GM03348 (cell line): ENCODE data around the gene NCK2.

ENCODE experiments used
- DNase-seq: peaks from one replicate; pipeline ENCODE4 v3.0.0; 2012; ENCODE audit warnings: low spot score

Gene NCK2

GRCh38 chr2:105793196-105793975 lies 48.7 kb downstream of the NCK2 start:
- no peak for DNase-seq

- DNase-seq: no peak
Observed at GRCh38 chr2:105794926-105795574, 50.3 kb downstream of the NCK2 start.

- no peak for DNase-seq
Observed at GRCh38 chr2:105795575-105795934, 50.8 kb downstream of the NCK2 start.

GRCh38 chr2:105796131-105796638 lies 51.5 kb downstream of the NCK2 start:
- no peak for DNase-seq

- DNase-seq: no peak
Observed at GRCh38 chr2:105796791-105797190, 52.1 kb downstream of the NCK2 start.

- DNase-seq: peak; percentile 53
Observed at GRCh38 chr2:105797298-105797819, 52.6 kb downstream of the NCK2 start.

GRCh38 chr2:105798595-105798994 lies 53.9 kb downstream of the NCK2 start:
- no peak for DNase-seq

- DNase-seq: peak; percentile 33
Observed at GRCh38 chr2:105800036-105800713, 55.5 kb downstream of the NCK2 start.

GRCh38 chr2:105800953-105801635 lies 56.4 kb downstream of the NCK2 start:
- DNase-seq: no peak

- no peak for DNase-seq
Observed at GRCh38 chr2:105801961-105802360, 57.2 kb downstream of the NCK2 start.

GRCh38 chr2:105802587-105802986 lies 57.9 kb downstream of the NCK2 start:
- no peak for DNase-seq

GRCh38 chr2:105803337-105803736 lies 58.6 kb downstream of the NCK2 start:
- DNase-seq: no peak

GRCh38 chr2:105803773-105804172 lies 59.1 kb downstream of the NCK2 start:
- DNase-seq: no peak

GRCh38 chr2:105804266-105804665 lies 59.6 kb downstream of the NCK2 start:
- no peak for DNase-seq

GRCh38 chr2:105806996-105807395 lies 62.3 kb downstream of the NCK2 start:
- no peak for DNase-seq

GRCh38 chr2:105808423-105809096 lies 63.8 kb downstream of the NCK2 start:
- DNase-seq: no peak

GRCh38 chr2:105809097-105809473 lies 64.4 kb downstream of the NCK2 start:
- no peak for DNase-seq

- DNase-seq: no peak
Observed at GRCh38 chr2:105809723-105810122, 65.0 kb downstream of the NCK2 start.

GRCh38 chr2:105812180-105813044 lies 67.7 kb downstream of the NCK2 start:
- DNase-seq: peak; percentile 46

GRCh38 chr2:105813045-105813315 lies 68.3 kb downstream of the NCK2 start:
- no peak for DNase-seq

- no peak for DNase-seq
Observed at GRCh38 chr2:105813405-105813804, 68.7 kb downstream of the NCK2 start.
